Measurements from ENCODE around the gene CLEC2D. TPM values are rescaled to one million over a fixed set of nuclear protein-coding genes. Genes with fewer than 3 reads are reported as not detected.
"Not testable (repeated sequence)": the region's sequence is repeated elsewhere in the genome, so short reads cannot be mapped to it uniquely, and the experiment has no call there.

CLEC2D gene
- total and polyA plus RNA-seq, 2 donors: 3.4 to 31.2 TPM

GRCh38 chr12:9713032-9713558, 43.6 kb downstream of the CLEC2D start:
- 76% methylated on average over 6 of the region's 6 CpGs for WGBS
- DNase-seq (ENCODE audit: extremely low spot score); H3K4me3 ChIP-seq (ENCODE audit: low read depth, low read length); H3K36me3 ChIP-seq (ENCODE audit: insufficient read depth); H3K27ac ChIP-seq (ENCODE audit: low read depth); H3K4me1 ChIP-seq (ENCODE audit: insufficient read depth): not testable (repeated sequence)

- DNase-seq (ENCODE audit: extremely low spot score): no peak
- no peak overlapping the region for H3K4me3 ChIP-seq (ENCODE audit: low read depth, low read length)
- no peak overlapping the region for H3K27ac ChIP-seq (ENCODE audit: low read depth)
- H3K36me3 ChIP-seq (ENCODE audit: insufficient read depth): no peaks in the 10 kb centered on the region
- no peaks in the 10 kb centered on the region for H3K4me1 ChIP-seq (ENCODE audit: insufficient read depth)
- 94% methylated on average over 15 of the region's 15 CpGs for WGBS
These were observed 47.8 kb downstream of the CLEC2D start for GRCh38 chr12:9717070-9717925.

- H3K27ac ChIP-seq (ENCODE audit: low read depth): no peak overlapping the region
- H3K4me1 ChIP-seq (ENCODE audit: insufficient read depth): no peaks in the 10 kb centered on the region
- no peak overlapping the region for H3K4me3 ChIP-seq (ENCODE audit: low read depth, low read length)
- H3K36me3 ChIP-seq (ENCODE audit: insufficient read depth): no peaks in the 10 kb centered on the region
- 92% methylated on average over 7 of the region's 7 CpGs for WGBS
- DNase-seq (ENCODE audit: extremely low spot score): no peak
These were observed 49.5 kb downstream of the CLEC2D start for GRCh38 chr12:9718968-9719367.

- no peak overlapping the region for H3K27ac ChIP-seq (ENCODE audit: low read depth)
These were observed 50.3 kb downstream of the CLEC2D start for GRCh38 chr12:9719790-9720189.

GRCh38 chr12:9721394-9722092, 52.0 kb downstream of the CLEC2D start:
- H3K4me3 ChIP-seq (ENCODE audit: low read depth, low read length): no peak overlapping the region
- DNase-seq (ENCODE audit: extremely low spot score): peak; percentile 47
- 46% methylated on average over 5 of the region's 5 CpGs for WGBS
- H3K27ac ChIP-seq (ENCODE audit: low read depth): peak overlapping the region; percentile 23
- H3K4me1 ChIP-seq (ENCODE audit: insufficient read depth): no peaks in the 10 kb centered on the region
- H3K36me3 ChIP-seq (ENCODE audit: insufficient read depth): no peaks in the 10 kb centered on the region

More at GRCh38 chr12:9719790-9720189, 50.3 kb downstream of the CLEC2D start:
- DNase-seq (ENCODE audit: extremely low spot score): no peak
- no peaks in the 10 kb centered on the region for H3K36me3 ChIP-seq (ENCODE audit: insufficient read depth)
- WGBS: 74% methylated on average over 1 of the region's 1 CpG
- H3K4me1 ChIP-seq (ENCODE audit: insufficient read depth): no peaks in the 10 kb centered on the region
- H3K4me3 ChIP-seq (ENCODE audit: low read depth, low read length): no peak overlapping the region

GRCh38 chr12:9724023-9724422, 54.5 kb downstream of the CLEC2D start:
- Histone ChIP-seq H3K4me1 (ENCODE audit: insufficient read depth) (no peaks in the 10 kb centered on the region), H3K36me3 (ENCODE audit: insufficient read depth) (no peaks in the 10 kb centered on the region), H3K4me3 (ENCODE audit: low read depth, low read length) (no peak overlapping the region), H3K27ac (ENCODE audit: low read depth) (no peak overlapping the region)
- 98% methylated on average over 1 of the region's 1 CpG for WGBS
- no peak for DNase-seq (ENCODE audit: extremely low spot score)

GRCh38 chr12:9725213-9725870, 55.8 kb downstream of the CLEC2D start:
- WGBS: 62% methylated on average over 2 of the region's 2 CpGs

GRCh38 chr12:9727813-9728212, 58.3 kb downstream of the CLEC2D start:
- H3K27ac ChIP-seq (ENCODE audit: low read depth): no peak overlapping the region
- no peaks in the 10 kb centered on the region for H3K4me1 ChIP-seq (ENCODE audit: insufficient read depth)
- H3K4me3 ChIP-seq (ENCODE audit: low read depth, low read length): no peak overlapping the region
- no peaks in the 10 kb centered on the region for H3K36me3 ChIP-seq (ENCODE audit: insufficient read depth)
- WGBS: 73% methylated on average over 1 of the region's 1 CpG
- no peak for DNase-seq (ENCODE audit: extremely low spot score)

More at GRCh38 chr12:9725213-9725870, 55.8 kb downstream of the CLEC2D start:
- H3K4me3 ChIP-seq (ENCODE audit: low read depth, low read length): no peak overlapping the region
- H3K27ac ChIP-seq (ENCODE audit: low read depth): no peak overlapping the region
- no peak for DNase-seq (ENCODE audit: extremely low spot score)
- H3K36me3 ChIP-seq (ENCODE audit: insufficient read depth): no peaks in the 10 kb centered on the region
- no peaks in the 10 kb centered on the region for H3K4me1 ChIP-seq (ENCODE audit: insufficient read depth)

- Histone ChIP-seq H3K4me1 (ENCODE audit: insufficient read depth) (no peaks in the 10 kb centered on the region), H3K36me3 (ENCODE audit: insufficient read depth) (no peaks in the 10 kb centered on the region), H3K27ac (ENCODE audit: low read depth) (no peak overlapping the region), H3K4me3 (ENCODE audit: low read depth, low read length) (no peak overlapping the region)
- DNase-seq (ENCODE audit: extremely low spot score): no peak
These were observed 59.6 kb downstream of the CLEC2D start for GRCh38 chr12:9729082-9729481.

GRCh38 chr12:9730011-9730410, 60.5 kb downstream of the CLEC2D start:
- no peak overlapping the region for H3K27ac ChIP-seq (ENCODE audit: low read depth)
- DNase-seq (ENCODE audit: extremely low spot score): no peak
- H3K4me3 ChIP-seq (ENCODE audit: low read depth, low read length): no peak overlapping the region
- no peaks in the 10 kb centered on the region for H3K4me1 ChIP-seq (ENCODE audit: insufficient read depth)
- H3K36me3 ChIP-seq (ENCODE audit: insufficient read depth): no peaks in the 10 kb centered on the region
- 58% methylated on average over 3 of the region's 3 CpGs for WGBS

GRCh38 chr12:9730591-9730990, 61.1 kb downstream of the CLEC2D start:
- WGBS: 79% methylated on average over 6 of the region's 6 CpGs
- no peaks in the 10 kb centered on the region for H3K4me1 ChIP-seq (ENCODE audit: insufficient read depth)
- no peaks in the 10 kb centered on the region for H3K36me3 ChIP-seq (ENCODE audit: insufficient read depth)
- H3K4me3 ChIP-seq (ENCODE audit: low read depth, low read length): no peak overlapping the region
- no peak for DNase-seq (ENCODE audit: extremely low spot score)
- no peak overlapping the region for H3K27ac ChIP-seq (ENCODE audit: low read depth)

- H3K27ac ChIP-seq (ENCODE audit: low read depth): no peak overlapping the region
- H3K4me1 ChIP-seq (ENCODE audit: insufficient read depth): no peaks in the 10 kb centered on the region
- no peak for DNase-seq (ENCODE audit: extremely low spot score)
- no peaks in the 10 kb centered on the region for H3K36me3 ChIP-seq (ENCODE audit: insufficient read depth)
- H3K4me3 ChIP-seq (ENCODE audit: low read depth, low read length): no peak overlapping the region
- 72% methylated on average over 6 of the region's 6 CpGs for WGBS
These were observed 61.9 kb downstream of the CLEC2D start for GRCh38 chr12:9731393-9731792.

- Histone ChIP-seq H3K36me3 (ENCODE audit: insufficient read depth) (no peaks in the 10 kb centered on the region), H3K4me1 (ENCODE audit: insufficient read depth) (no peaks in the 10 kb centered on the region), H3K4me3 (ENCODE audit: low read depth, low read length) (no peak overlapping the region), H3K27ac (ENCODE audit: low read depth) (no peak overlapping the region)
- WGBS: 86% methylated on average over 2 of the region's 2 CpGs
- no peak for DNase-seq (ENCODE audit: extremely low spot score)
These were observed 62.3 kb downstream of the CLEC2D start for GRCh38 chr12:9731797-9732196.

Data from urinary bladder (tissue), 4 donors.